ENCODE measurements around the gene C10orf90. TPM values are rescaled to one million over a fixed set of nuclear protein-coding genes. Genes with fewer than 3 reads are reported as not detected.

Gene C10orf90
- total RNA-seq, 1 donor from 2014 or later = not detected

DNA sequence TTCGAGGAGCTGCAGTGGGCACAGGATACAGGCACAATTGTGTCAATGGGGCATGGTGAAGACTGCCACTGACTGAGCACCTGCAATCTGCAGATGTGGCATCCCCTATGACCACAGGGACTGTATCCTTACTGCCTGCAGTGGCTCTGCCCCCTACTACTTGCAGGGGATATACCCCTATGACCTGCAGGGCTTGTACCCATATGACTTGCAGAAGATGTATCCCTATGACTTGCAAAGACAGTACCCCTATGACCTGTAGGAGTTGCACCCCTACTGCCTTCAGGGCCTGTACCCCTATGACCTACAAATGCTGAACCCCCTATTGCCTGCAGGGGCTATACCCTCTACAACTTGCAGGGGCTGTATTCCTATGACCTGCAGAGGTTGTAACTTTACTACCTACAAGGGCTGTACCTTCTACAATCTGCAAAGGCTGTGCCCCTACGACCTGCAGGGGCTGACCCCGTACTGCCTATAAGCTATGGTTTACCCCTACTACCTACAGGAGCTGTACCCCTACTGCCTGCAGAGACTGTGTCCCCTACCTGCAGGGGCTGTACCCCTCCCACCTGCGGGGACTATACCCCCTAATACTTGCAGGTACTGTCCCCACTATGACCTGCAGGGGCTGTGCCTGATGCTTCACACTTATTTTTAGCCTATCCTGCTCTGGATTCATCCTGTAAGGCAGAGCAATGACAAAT lies 216.3 kb downstream of the C10orf90 start:
- no peak for ATAC-seq
- Histone ChIP-seq H3K4me1 (no peaks in the 10 kb centered on the region), H3K4me3 (no peak overlapping the region), H3K27ac (no peak overlapping the region), H3K27me3 (no peaks in the 10 kb centered on the region), H3K9me3 (no peaks in the 10 kb centered on the region), H3K36me3 (no peaks in the 10 kb centered on the region)
- DNase-seq = no peak
- intact Hi-C loops (cut with DNase I) = no loop called here
- TF ChIP-seq, protein P1, sequence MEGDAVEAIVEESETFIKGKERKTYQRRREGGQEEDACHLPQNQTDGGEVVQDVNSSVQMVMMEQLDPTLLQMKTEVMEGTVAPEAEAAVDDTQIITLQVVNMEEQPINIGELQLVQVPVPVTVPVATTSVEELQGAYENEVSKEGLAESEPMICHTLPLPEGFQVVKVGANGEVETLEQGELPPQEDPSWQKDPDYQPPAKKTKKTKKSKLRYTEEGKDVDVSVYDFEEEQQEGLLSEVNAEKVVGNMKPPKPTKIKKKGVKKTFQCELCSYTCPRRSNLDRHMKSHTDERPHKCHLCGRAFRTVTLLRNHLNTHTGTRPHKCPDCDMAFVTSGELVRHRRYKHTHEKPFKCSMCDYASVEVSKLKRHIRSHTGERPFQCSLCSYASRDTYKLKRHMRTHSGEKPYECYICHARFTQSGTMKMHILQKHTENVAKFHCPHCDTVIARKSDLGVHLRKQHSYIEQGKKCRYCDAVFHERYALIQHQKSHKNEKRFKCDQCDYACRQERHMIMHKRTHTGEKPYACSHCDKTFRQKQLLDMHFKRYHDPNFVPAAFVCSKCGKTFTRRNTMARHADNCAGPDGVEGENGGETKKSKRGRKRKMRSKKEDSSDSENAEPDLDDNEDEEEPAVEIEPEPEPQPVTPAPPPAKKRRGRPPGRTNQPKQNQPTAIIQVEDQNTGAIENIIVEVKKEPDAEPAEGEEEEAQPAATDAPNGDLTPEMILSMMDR (IDR thresholded peaks at IDR 0.05) = no peak

DNA sequence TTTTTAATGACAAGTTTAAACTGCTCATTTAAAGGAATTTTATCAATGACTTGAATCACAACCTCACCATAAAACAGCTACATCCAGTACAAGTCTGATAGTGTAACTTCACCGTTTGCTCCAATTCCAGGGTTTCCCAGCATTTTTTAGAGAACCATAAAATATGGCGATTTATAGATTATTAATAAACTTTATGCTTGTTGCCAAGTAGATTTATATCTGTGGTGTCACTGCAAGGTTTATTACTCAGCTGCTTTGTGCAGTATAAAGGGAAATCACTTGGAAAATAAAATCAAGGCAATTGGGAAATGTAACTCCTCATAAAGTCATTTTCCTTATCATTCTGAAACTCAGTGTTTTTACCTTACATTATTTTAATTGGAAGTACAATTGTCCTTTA lies 218.2 kb downstream of the C10orf90 start:
- Histone ChIP-seq H3K9me3 (no peaks in the 10 kb centered on the region), H3K27me3 (no peaks in the 10 kb centered on the region), H3K4me3 (no peak overlapping the region), H3K4me1 (no peaks in the 10 kb centered on the region), H3K27ac (no peak overlapping the region), H3K36me3 (no peaks in the 10 kb centered on the region)
- intact Hi-C loops (cut with DNase I) = no loop called here
- TF ChIP-seq, protein P1 (IDR thresholded peaks at IDR 0.05) = no peak
- ATAC-seq = no peak
- no peak for DNase-seq

DNA sequence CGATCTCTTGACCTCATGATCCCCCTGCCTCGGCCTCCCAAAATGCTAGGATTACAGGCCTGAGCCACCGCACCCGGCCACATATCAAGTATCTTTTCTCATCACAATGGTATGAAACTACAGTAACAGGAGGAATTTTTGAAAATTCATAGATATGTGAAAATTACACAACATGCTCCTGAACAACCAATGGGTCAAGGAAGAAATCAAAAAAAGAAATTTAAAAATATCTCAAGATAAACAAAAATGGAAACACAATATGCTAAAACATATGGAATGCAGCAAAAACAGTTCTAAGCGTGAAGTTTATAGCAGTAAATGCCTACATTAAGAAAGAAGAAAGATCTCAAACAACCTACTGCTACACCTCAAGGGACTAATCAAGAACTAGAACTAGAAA lies 222.4 kb downstream of the C10orf90 start:
- no peak for ATAC-seq

DNA sequence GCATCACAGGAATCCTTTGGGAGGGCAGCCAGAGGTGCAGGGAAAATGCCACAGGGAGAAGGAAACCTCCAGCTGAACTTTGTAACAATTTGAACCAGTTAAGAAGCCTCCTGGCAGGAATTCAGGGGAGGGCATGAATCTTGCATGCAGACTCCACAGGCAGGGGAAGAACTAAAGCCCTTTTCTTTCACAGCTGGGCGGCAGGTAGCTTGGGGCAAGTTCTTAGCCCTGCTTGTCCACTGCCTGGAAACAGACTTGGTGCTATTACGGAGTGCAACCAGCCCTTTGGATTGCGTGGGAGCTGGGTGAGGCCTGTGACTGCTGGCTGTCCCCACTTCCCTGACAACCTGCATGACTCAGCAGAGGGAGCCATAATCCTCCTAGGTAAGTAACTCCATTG lies 230.6 kb downstream of the C10orf90 start:
- H3K27me3 ChIP-seq = peaks cover 5% of the 10 kb centered on the region

More for the DNA sequence above, 222.4 kb downstream of the C10orf90 start:
- no peaks in the 10 kb centered on the region for H3K36me3 ChIP-seq
- no peaks in the 10 kb centered on the region for H3K4me1 ChIP-seq
- H3K27me3 ChIP-seq = no peaks in the 10 kb centered on the region
- no peak overlapping the region for H3K4me3 ChIP-seq
- DNase-seq = no peak
- H3K27ac ChIP-seq = no peak overlapping the region
- no peaks in the 10 kb centered on the region for H3K9me3 ChIP-seq
- TF ChIP-seq, protein P1 (IDR thresholded peaks at IDR 0.05) = no peak
- intact Hi-C loops (cut with DNase I) = no loop called here

DNA sequence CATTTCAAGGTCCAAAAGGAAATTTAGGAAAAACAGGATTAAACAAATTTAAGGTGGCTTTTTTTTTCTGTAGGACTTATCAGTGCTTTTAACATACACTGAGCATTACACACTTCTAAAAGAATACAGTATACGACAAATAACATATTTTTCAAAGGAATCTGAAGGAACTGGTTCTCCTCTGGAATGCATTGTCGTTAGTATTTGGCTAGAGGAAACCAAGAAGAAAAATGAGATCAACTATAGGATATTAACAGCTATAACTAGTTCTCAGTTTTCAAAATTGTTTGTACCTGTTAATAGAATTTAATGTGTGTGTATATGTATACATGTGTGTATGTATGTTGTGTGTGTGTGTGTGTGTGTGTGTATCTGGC lies 232.1 kb downstream of the C10orf90 start:
- peaks cover 5% of the 10 kb centered on the region for H3K27me3 ChIP-seq
- H3K27ac ChIP-seq = no peak overlapping the region
- intact Hi-C loops (cut with DNase I) = no loop called here
- ATAC-seq = no peak
- H3K4me1 ChIP-seq = no peaks in the 10 kb centered on the region
- H3K36me3 ChIP-seq = no peaks in the 10 kb centered on the region
- H3K4me3 ChIP-seq = no peak overlapping the region
- no peak for DNase-seq
- no peaks in the 10 kb centered on the region for H3K9me3 ChIP-seq
- TF ChIP-seq, protein P1 (IDR thresholded peaks at IDR 0.05) = no peak

More for the DNA sequence above, 230.6 kb downstream of the C10orf90 start:
- Histone ChIP-seq H3K27ac (no peak overlapping the region), H3K9me3 (no peaks in the 10 kb centered on the region), H3K4me1 (no peaks in the 10 kb centered on the region), H3K36me3 (no peaks in the 10 kb centered on the region), H3K4me3 (no peak overlapping the region)
- TF ChIP-seq, protein P1 (IDR thresholded peaks at IDR 0.05) = no peak
- DNase-seq (no peak), ATAC-seq (no peak)
- intact Hi-C loops (cut with DNase I) = no loop called here
